ENCODE results near the gene DES.

Gene DES

DNA sequence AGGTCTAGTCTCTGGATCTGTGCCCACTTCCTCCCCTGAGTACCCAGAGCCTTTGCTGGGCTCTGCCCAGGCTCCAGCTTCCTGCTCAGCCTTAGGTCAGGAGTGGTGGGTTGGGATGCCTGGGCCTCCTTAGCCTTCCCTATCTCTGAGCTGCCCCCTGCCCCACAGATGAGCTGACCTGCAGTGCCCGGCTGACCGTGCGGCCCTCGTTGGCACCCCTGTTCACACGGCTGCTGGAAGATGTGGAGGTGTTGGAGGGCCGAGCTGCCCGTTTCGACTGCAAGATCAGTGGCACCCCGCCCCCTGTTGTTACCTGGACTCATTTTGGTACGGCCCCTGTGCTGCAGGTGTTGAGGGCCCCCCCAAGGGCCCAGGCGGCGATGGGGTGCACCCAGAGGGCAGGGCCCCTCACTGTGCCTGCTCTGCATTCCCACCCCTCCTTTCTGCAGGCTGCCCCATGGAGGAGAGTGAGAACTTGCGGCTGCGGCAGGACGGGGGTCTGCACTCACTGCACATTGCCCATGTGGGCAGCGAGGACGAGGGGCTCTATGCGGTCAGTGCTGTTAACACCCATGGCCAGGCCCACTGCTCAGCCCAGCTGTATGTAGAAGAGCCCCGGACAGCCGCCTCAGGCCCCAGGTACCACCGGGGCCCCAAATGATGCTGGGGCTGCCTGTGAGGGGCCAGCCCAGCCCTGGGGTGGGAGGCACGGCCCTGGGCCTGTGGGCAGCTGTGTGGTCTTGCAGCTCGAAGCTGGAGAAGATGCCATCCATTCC lies 50.4 kb downstream of the DES start:
- TF ChIP-seq, protein P1, sequence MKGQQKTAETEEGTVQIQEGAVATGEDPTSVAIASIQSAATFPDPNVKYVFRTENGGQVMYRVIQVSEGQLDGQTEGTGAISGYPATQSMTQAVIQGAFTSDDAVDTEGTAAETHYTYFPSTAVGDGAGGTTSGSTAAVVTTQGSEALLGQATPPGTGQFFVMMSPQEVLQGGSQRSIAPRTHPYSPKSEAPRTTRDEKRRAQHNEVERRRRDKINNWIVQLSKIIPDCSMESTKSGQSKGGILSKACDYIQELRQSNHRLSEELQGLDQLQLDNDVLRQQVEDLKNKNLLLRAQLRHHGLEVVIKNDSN (IDR thresholded peaks at IDR 0.05): no peak
- no peak for TF ChIP-seq MAX (IDR thresholded peaks at IDR 0.05)
- TF ChIP-seq CREB1 (IDR thresholded peaks at IDR 0.05; ENCODE audit: low read depth): no peak
- no peak for TF ChIP-seq YY1 (IDR thresholded peaks at IDR 0.05; ENCODE audit: low read depth)
- TF ChIP-seq EGR1 (IDR thresholded peaks at IDR 0.05): no peak

- TF ChIP-seq ZBTB7A (IDR thresholded peaks at IDR 0.05; ENCODE audit: low read depth) (no peak), FOXM1 (IDR thresholded peaks at IDR 0.05; ENCODE audit: borderline replicate concordance, low read depth) (no peak), CEBPB (IDR thresholded peaks at IDR 0.05) (no peak), EGR1 (IDR thresholded peaks at IDR 0.05) (no peak), EP300 (IDR thresholded peaks at IDR 0.05; ENCODE audit: borderline replicate concordance) (no peak), NFIC (IDR thresholded peaks at IDR 0.05) (no peak), CREB1 (IDR thresholded peaks at IDR 0.05; ENCODE audit: low read depth) (no peak), TAF1 (IDR thresholded peaks at IDR 0.05; ENCODE audit: low read depth) (no peak), YY1 (IDR thresholded peaks at IDR 0.05; ENCODE audit: low read depth) (no peak), TEAD4 (IDR thresholded peaks at IDR 0.05) (no peak), MAX (IDR thresholded peaks at IDR 0.05) (no peak), TCF12 (IDR thresholded peaks at IDR 0.05; ENCODE audit: low read depth) (no peak), RAD21 (IDR thresholded peaks at IDR 0.05; ENCODE audit: low read depth) (no peak)
- TF ChIP-seq, protein P2, sequence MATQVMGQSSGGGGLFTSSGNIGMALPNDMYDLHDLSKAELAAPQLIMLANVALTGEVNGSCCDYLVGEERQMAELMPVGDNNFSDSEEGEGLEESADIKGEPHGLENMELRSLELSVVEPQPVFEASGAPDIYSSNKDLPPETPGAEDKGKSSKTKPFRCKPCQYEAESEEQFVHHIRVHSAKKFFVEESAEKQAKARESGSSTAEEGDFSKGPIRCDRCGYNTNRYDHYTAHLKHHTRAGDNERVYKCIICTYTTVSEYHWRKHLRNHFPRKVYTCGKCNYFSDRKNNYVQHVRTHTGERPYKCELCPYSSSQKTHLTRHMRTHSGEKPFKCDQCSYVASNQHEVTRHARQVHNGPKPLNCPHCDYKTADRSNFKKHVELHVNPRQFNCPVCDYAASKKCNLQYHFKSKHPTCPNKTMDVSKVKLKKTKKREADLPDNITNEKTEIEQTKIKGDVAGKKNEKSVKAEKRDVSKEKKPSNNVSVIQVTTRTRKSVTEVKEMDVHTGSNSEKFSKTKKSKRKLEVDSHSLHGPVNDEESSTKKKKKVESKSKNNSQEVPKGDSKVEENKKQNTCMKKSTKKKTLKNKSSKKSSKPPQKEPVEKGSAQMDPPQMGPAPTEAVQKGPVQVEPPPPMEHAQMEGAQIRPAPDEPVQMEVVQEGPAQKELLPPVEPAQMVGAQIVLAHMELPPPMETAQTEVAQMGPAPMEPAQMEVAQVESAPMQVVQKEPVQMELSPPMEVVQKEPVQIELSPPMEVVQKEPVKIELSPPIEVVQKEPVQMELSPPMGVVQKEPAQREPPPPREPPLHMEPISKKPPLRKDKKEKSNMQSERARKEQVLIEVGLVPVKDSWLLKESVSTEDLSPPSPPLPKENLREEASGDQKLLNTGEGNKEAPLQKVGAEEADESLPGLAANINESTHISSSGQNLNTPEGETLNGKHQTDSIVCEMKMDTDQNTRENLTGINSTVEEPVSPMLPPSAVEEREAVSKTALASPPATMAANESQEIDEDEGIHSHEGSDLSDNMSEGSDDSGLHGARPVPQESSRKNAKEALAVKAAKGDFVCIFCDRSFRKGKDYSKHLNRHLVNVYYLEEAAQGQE (IDR thresholded peaks at IDR 0.05; ENCODE audit: low read depth): no peak
- TF ChIP-seq, protein P1 (IDR thresholded peaks at IDR 0.05): no peak
Observed at GRCh38 chr2:219469186-219469724, 51.1 kb downstream of the DES start.

DNA sequence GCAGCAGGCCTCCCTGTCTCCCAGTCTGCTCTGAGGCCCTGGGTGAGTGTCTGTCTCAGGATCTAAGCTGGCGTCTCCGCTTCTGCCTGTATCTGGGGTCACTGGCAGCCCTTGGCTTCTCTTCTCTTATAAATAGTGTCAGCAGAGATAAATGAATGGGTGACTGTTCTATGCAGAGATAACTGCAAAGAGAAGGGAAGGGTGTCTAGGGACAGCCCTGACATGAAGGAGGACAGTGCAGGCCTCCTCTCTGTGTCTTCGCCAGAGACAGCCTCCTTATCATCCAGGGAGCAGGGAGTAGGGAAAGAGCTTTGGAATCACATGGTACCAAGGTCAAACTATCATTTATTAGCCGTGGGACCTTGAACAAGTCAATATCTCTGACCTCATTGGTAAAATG lies 52.3 kb downstream of the DES start:
- TF ChIP-seq, protein P1 (IDR thresholded peaks at IDR 0.05): no peak
- TF ChIP-seq ZBTB7A (IDR thresholded peaks at IDR 0.05; ENCODE audit: low read depth): no peak
- TF ChIP-seq EP300 (IDR thresholded peaks at IDR 0.05; ENCODE audit: borderline replicate concordance): no peak
- no peak for TF ChIP-seq MAX (IDR thresholded peaks at IDR 0.05)
- TF ChIP-seq TAF1 (IDR thresholded peaks at IDR 0.05; ENCODE audit: low read depth): no peak
- TF ChIP-seq TCF12 (IDR thresholded peaks at IDR 0.05; ENCODE audit: low read depth): no peak
- TF ChIP-seq CREB1 (IDR thresholded peaks at IDR 0.05; ENCODE audit: low read depth): no peak
- TF ChIP-seq YY1 (IDR thresholded peaks at IDR 0.05; ENCODE audit: low read depth): no peak
- TF ChIP-seq FOXM1 (IDR thresholded peaks at IDR 0.05; ENCODE audit: borderline replicate concordance, low read depth): no peak
- no peak for TF ChIP-seq NFIC (IDR thresholded peaks at IDR 0.05)
- TF ChIP-seq, protein P2 (IDR thresholded peaks at IDR 0.05; ENCODE audit: low read depth): no peak
- no peak for TF ChIP-seq TEAD4 (IDR thresholded peaks at IDR 0.05)
- TF ChIP-seq CEBPB (IDR thresholded peaks at IDR 0.05): no peak
- no peak for TF ChIP-seq RAD21 (IDR thresholded peaks at IDR 0.05; ENCODE audit: low read depth)
- TF ChIP-seq EGR1 (IDR thresholded peaks at IDR 0.05): no peak

- no peak for TF ChIP-seq ZBTB7A (IDR thresholded peaks at IDR 0.05; ENCODE audit: low read depth)
- TF ChIP-seq EP300 (IDR thresholded peaks at IDR 0.05; ENCODE audit: borderline replicate concordance): no peak
- no peak for TF ChIP-seq RAD21 (IDR thresholded peaks at IDR 0.05; ENCODE audit: low read depth)
Observed at GRCh38 chr2:219471476-219472371, 53.5 kb downstream of the DES start.
